ENCODE results near the gene PTOV1.

DNA sequence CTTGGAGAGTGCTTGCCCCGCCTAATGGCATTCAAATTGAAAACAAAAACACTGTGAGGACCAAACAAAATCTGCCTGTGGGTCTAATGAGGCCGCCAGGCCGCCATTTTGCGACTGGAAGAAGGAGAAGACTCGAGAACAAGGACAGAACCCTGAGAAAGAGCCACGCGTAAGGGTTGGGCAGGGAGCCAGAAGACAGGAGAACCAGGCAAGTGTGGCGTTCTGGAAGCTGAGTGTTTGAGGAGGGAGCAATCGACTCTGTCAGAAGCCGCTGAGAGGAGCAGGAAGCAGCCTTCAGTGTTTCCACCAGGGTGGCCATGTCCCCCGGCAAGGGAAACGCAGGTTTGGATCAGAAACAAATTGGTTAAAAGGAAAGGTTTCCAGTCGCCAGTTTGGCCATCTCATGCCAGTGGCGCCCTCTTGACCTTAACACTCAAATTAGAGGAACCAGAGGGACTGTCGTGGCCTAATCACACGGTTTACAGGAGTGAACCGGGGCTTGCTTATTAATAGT lies 10.2 kb upstream of the PTOV1 start:
- TF ChIP-seq, protein P1, sequence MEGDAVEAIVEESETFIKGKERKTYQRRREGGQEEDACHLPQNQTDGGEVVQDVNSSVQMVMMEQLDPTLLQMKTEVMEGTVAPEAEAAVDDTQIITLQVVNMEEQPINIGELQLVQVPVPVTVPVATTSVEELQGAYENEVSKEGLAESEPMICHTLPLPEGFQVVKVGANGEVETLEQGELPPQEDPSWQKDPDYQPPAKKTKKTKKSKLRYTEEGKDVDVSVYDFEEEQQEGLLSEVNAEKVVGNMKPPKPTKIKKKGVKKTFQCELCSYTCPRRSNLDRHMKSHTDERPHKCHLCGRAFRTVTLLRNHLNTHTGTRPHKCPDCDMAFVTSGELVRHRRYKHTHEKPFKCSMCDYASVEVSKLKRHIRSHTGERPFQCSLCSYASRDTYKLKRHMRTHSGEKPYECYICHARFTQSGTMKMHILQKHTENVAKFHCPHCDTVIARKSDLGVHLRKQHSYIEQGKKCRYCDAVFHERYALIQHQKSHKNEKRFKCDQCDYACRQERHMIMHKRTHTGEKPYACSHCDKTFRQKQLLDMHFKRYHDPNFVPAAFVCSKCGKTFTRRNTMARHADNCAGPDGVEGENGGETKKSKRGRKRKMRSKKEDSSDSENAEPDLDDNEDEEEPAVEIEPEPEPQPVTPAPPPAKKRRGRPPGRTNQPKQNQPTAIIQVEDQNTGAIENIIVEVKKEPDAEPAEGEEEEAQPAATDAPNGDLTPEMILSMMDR (IDR thresholded peaks at IDR 0.05), result no peak
- TF ChIP-seq POLR2A (IDR thresholded peaks at IDR 0.05), result no peak
